Stomach (tissue), 9 donors: ENCODE data around the gene ANKRD35. TPM values are rescaled to one million over a fixed set of nuclear protein-coding genes. Genes with fewer than 3 reads are reported as not detected.
A peak's percentile ranks its signal among the peaks of the same experiment; 100 is the strongest.

Experiments
- DNase-seq, 2 donors: peaks; one replicate each; pipeline versions ENCODE4 v3.0.0 to v3.0.0-alpha.2; 2013 to 2019
- H3K27ac ChIP-seq, 5 donors: fragments of 200-600 bp in 4 of 5; sonication (generic) in 4 of 5; one replicate each; pipeline ENCODE4 v1.5.1; 2013 to 2019; ENCODE audit warnings: mild to moderate bottlenecking in 1 of 5, moderate library complexity in 1 of 5
- H3K27me3 ChIP-seq, 3 donors: fragments of 200-600 bp; sonication (generic); one replicate each; pipeline ENCODE4 v1.5.1; 2017 to 2019; ENCODE audit warnings: mixed run types in 1 of 3
- H3K36me3 ChIP-seq, 4 donors: fragments of 200-600 bp; sonication (generic); 1 replicate in 3 of 4; 2 replicates in 1 of 4; pipeline ENCODE4 v1.5.1; 2016 to 2019
- H3K4me1 ChIP-seq, 4 donors: fragments of 200-600 bp; sonication (generic); one replicate each; pipeline ENCODE4 v1.5.1; 2016 to 2019
- H3K4me3 ChIP-seq, 4 donors: fragments of 200-600 bp; sonication (generic) in 3 of 4; one replicate each; pipeline ENCODE4 v1.5.1; 2016 to 2019; ENCODE audit warnings: mild to moderate bottlenecking in 1 of 4
- H3K9me3 ChIP-seq, 4 donors: fragments of 200-600 bp; sonication (generic); one replicate each; pipeline ENCODE4 v1.5.1; 2016 to 2019
- EP300 ChIP-seq: sonication (generic); formaldehyde crosslinking; IDR thresholded peaks from one replicate; pipeline ENCODE4 v1.6.1; 2017; ENCODE audit warnings: antibody characterized with exemption
- POLR2A ChIP-seq, 4 donors: fragments of 450-650 bp; IDR thresholded peaks; one replicate each; pipeline ENCODE4 v1.6.1; 2016; ENCODE audit warnings: antibody characterized with exemption in 4 of 4, control low read depth in 2 of 4, mild to moderate bottlenecking in 1 of 4, moderate library complexity in 1 of 4
- POLR2AphosphoS5 ChIP-seq, 3 donors: sonication (generic); formaldehyde crosslinking; IDR thresholded peaks; one replicate each; pipeline ENCODE4 v1.6.1; 2016; ENCODE audit warnings: antibody characterized with exemption in 3 of 3
- WGBS, 5 donors: extraction: QIAGEN DNeasy Blood & Tissue Kit in 3 of 5; methylation state at CpG; one replicate each; pipeline versions ENCODE4 v1.1.5 to v1.1.7; 2013 to 2018; 5-methylcytosine and 5-hydroxymethylcytosine counted together
- intact Hi-C: fragments of 100-400 bp; cut with DNase I; formaldehyde crosslinking; loops from one replicate; pipeline ENCODE4 v1.15.1; 2023; ENCODE audit warnings: low total_unique reads
- polyA plus RNA-seq, 3 donors: library from polyadenylated mRNA; stranded (reverse); fragments of 200-250 nt; gene quantifications; one replicate each; pipeline ENCODE4 v1.2.3, GENCODE V29; 2013
- total RNA-seq, 5 donors: library from RNA; depleted of rRNA; stranded (reverse); fragments of >200 nt; gene quantifications; one replicate each; pipeline versions ENCODE4 v1.1.0 to v1.2.3, GENCODE V29; 2014 to 2016
- TF ChIP-seq, protein P1 (sequence below), 7 experiments: fragments of 450-650 bp in 4 of 7; fragments of 200-600 bp in 3 of 7; sonication (generic) in 3 of 7; IDR thresholded peaks; one replicate each; pipeline ENCODE4 v1.5.1; 2016 to 2019; ENCODE audit warnings: antibody characterized with exemption in 7 of 7, control low read depth in 2 of 7, mild to moderate bottlenecking in 1 of 7
- donor health status: healthy with polysubstance abuse.
- donor health status: Bipolar disorder and iron deficiency.
- donor health status: healthy.

Gene ANKRD35
- total and polyA plus RNA-seq, 8 donors, result 0.58 to 10.0 (median 3.5) TPM; not detected in 2

DNA sequence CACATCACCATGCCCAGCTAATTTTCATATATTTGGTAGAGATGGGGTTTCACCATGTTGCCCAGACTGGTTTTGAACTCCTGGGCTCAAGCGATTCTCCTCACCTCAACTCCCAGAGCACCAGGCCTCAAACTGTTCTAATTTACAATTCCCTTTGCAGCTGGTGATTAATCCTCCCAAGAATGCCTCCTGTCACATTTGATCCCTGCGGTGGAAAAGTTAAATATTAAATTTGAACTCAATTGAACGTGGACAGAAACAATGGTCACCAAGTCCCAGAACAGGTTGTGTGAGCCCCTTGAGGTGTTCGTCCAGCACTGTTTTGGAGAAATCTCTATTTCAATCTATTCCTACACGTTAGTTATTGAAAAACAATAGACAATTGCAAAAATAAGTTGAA lies 2.0 kb upstream of the ANKRD35 start:
- WGBS, 5 donors, result 29 to 51% (median 36%) methylated on average over 5 of the region's 5 CpGs
- Histone ChIP-seq H3K9me3 (no peaks in the 10 kb centered on the region), H3K4me3 (no peak overlapping the region), H3K27me3 (no peaks in the 10 kb centered on the region), H3K27ac (peak overlapping the region in 4 of 5 donors; percentile 56 to 62 (median 60)), H3K4me1 (peaks cover 43 to 60% (median 50%) of the 10 kb centered on the region in 4 donors), H3K36me3 (no peaks in the 10 kb centered on the region)
- peak in 1 of 2 donors; percentile 70 for DNase-seq
- no peak for TF ChIP-seq POLR2A (IDR thresholded peaks at IDR 0.05)
- TF ChIP-seq POLR2AphosphoS5 (IDR thresholded peaks at IDR 0.05), result peak in 1 of 3 donors; percentile 9
- intact Hi-C loops, result no loop called here

DNA sequence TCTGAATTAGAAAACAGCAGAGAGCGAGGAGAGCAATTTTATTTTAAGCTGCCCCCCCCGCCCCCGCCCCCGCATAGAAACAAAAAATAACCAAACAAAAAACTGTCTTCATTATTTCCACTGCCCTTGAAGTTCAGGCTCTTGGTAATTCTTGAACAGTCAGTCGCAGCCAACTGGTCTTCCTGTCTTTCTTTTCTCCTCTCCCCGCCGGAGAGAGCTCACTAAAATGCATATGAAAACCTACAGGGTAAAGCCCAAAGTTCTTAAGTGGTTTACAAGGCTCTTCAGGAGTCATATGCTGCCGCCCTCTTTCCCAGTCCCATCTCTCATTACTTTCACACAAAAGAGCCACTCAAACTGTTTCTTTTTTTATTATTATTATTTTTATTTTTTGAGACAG lies 1.1 kb upstream of the ANKRD35 start:
- H3K9me3 ChIP-seq, result no peaks in the 10 kb centered on the region
- no peak overlapping the region for H3K4me3 ChIP-seq
- intact Hi-C loops, result no loop called here
- no peak for TF ChIP-seq POLR2AphosphoS5 (IDR thresholded peaks at IDR 0.05)
- no peak for TF ChIP-seq POLR2A (IDR thresholded peaks at IDR 0.05)
- TF ChIP-seq EP300, result no peak
- TF ChIP-seq, protein P1, sequence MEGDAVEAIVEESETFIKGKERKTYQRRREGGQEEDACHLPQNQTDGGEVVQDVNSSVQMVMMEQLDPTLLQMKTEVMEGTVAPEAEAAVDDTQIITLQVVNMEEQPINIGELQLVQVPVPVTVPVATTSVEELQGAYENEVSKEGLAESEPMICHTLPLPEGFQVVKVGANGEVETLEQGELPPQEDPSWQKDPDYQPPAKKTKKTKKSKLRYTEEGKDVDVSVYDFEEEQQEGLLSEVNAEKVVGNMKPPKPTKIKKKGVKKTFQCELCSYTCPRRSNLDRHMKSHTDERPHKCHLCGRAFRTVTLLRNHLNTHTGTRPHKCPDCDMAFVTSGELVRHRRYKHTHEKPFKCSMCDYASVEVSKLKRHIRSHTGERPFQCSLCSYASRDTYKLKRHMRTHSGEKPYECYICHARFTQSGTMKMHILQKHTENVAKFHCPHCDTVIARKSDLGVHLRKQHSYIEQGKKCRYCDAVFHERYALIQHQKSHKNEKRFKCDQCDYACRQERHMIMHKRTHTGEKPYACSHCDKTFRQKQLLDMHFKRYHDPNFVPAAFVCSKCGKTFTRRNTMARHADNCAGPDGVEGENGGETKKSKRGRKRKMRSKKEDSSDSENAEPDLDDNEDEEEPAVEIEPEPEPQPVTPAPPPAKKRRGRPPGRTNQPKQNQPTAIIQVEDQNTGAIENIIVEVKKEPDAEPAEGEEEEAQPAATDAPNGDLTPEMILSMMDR (IDR thresholded peaks at IDR 0.05), result no peak
- H3K27ac ChIP-seq, result peak overlapping the region in 4 of 5 donors; percentile 56 to 62 (median 60)
- no peaks in the 10 kb centered on the region for H3K27me3 ChIP-seq
- DNase-seq, result no peak
- H3K4me1 ChIP-seq, result peaks cover 35 to 52% (median 43%) of the 10 kb centered on the region in 4 donors
- H3K36me3 ChIP-seq, result no peaks in the 10 kb centered on the region
- 64 to 82% (median 74%) methylated on average over 8 of the region's 8 CpGs for whole genome bisulfite sequencing, 5 donors

DNA sequence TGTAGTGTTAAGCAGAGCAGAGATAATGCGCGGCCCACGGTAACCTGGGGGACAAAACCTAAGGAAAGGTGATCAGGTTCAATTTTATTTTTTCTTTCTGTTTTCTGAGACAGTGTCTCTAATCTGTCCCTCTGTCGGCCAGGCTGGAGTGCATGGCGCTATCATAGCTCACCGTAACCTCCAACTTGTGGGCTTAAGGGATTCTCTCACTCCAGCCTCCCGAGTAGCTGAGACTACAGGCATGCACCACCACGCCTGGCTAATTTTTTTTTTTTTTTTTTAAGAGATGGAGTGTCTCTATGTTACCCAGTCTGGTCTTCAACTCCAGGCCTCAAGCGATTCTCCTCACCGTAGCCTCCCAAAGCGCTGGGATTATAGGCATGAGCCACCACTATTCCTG lies 724 bp upstream of the ANKRD35 start:
- Histone ChIP-seq H3K9me3 (no peaks in the 10 kb centered on the region), H3K4me3 (peak overlapping the region; percentile 64 to 88 (median 80)), H3K4me1 (peaks cover 30 to 48% (median 39%) of the 10 kb centered on the region in 4 donors), H3K36me3 (no peaks in the 10 kb centered on the region), H3K27ac (peak overlapping the region in 3 of 5 donors; percentile 43 to 70 (median 60)), H3K27me3 (no peaks in the 10 kb centered on the region)
- TF ChIP-seq POLR2A (IDR thresholded peaks at IDR 0.05), result no peak
- TF ChIP-seq EP300, result no peak
- no peak for TF ChIP-seq POLR2AphosphoS5 (IDR thresholded peaks at IDR 0.05)
- TF ChIP-seq, protein P1 (IDR thresholded peaks at IDR 0.05), result no peak
- intact Hi-C loops, result no loop called here
- DNase-seq, result no peak
- WGBS, 5 donors, result 42 to 51% (median 46%) methylated on average over 11 of the region's 11 CpGs

- Histone ChIP-seq H3K4me1 (peaks cover 20 to 37% (median 26%) of the 10 kb centered on the region in 4 donors), H3K4me3 (no peak overlapping the region), H3K9me3 (no peaks in the 10 kb centered on the region), H3K27ac (no peak overlapping the region), H3K27me3 (no peaks in the 10 kb centered on the region), H3K36me3 (no peaks in the 10 kb centered on the region)
- 84 to 100% (median 90%) methylated on average over 1 of the region's 1 CpG for WGBS, 5 donors
- intact Hi-C loops, result no loop called here
- no peak for DNase-seq
- TF ChIP-seq, protein P1 (IDR thresholded peaks at IDR 0.05), result no peak
- no peak for TF ChIP-seq EP300
- TF ChIP-seq POLR2AphosphoS5 (IDR thresholded peaks at IDR 0.05), result no peak
- no peak for TF ChIP-seq POLR2A (IDR thresholded peaks at IDR 0.05)
Observed at GRCh38 chr1:145884675-145885074, 991 bp downstream of the ANKRD35 start.

DNA sequence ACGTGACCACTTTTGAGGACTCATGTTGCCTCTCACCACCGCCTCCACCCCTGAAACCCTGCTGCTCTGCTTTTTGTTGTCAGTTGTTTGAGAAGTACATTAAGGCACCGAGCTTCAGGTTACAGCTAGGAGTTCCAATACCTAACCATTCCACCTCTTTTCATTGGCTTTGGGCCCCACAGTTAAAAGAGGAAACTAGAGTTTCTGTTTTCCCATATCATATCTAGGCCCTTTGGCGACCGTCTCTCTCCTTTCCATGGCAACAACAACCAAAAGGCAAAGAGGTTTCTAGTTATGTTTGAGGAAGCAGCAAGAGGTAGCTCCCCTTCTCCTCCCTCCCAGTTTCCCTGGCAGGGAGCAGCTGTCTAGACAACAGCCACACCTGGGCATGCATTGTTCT lies 5.9 kb downstream of the ANKRD35 start:
- TF ChIP-seq EP300 (no peak), POLR2A (IDR thresholded peaks at IDR 0.05) (no peak), POLR2AphosphoS5 (IDR thresholded peaks at IDR 0.05) (no peak)
- TF ChIP-seq, protein P1 (IDR thresholded peaks at IDR 0.05), result no peak
- Histone ChIP-seq H3K36me3 (no peaks in the 10 kb centered on the region), H3K27me3 (no peaks in the 10 kb centered on the region), H3K9me3 (no peaks in the 10 kb centered on the region), H3K4me1 (peaks cover 0 to 22% (median 2%) of the 10 kb centered on the region in 4 donors), H3K4me3 (no peak overlapping the region), H3K27ac (no peak overlapping the region)
- intact Hi-C loops, result no loop called here
- WGBS, 5 donors, result 32 to 53% (median 44%) methylated on average over 5 of the region's 5 CpGs
- DNase-seq, result no peak
